Mucosa of stomach (tissue), 1 donor: ENCODE results near the gene NKX2-1.

Experiments used
- H3K27me3 ChIP-seq: one replicate; pipeline ENCODE4 v1.7.0; 2013; ENCODE audit warnings: mild to moderate bottlenecking, low read length; ENCODE audit not compliant: control insufficient read depth, insufficient read depth
- H3K36me3 ChIP-seq: one replicate; pipeline ENCODE4 v1.7.0; 2013; ENCODE audit warnings: low read length; ENCODE audit not compliant: control insufficient read depth, insufficient read depth
- H3K4me1 ChIP-seq: one replicate; pipeline ENCODE4 v1.7.0; 2013; ENCODE audit warnings: mild to moderate bottlenecking, low read length; ENCODE audit not compliant: control insufficient read depth, insufficient read depth
- H3K4me3 ChIP-seq: one replicate; pipeline ENCODE4 v1.7.0; 2013; ENCODE audit warnings: low read length
- H3K9ac ChIP-seq: one replicate; pipeline ENCODE4 v1.7.0; 2013; ENCODE audit warnings: mild to moderate bottlenecking, low read length, moderate library complexity
- H3K9me3 ChIP-seq: one replicate; pipeline ENCODE4 v1.7.0; 2013; ENCODE audit warnings: mild to moderate bottlenecking, low read length, moderate library complexity; ENCODE audit not compliant: control insufficient read depth
- donor health status: Pancreatic carcinoma.

NKX2-1 gene

GRCh38 chr14:36522972-36523715 lies 3.1 kb upstream of the NKX2-1 start:
- Histone ChIP-seq H3K9me3 (no peaks in the 10 kb centered on the region), H3K36me3 (no peaks in the 10 kb centered on the region), H3K9ac (no peak overlapping the region), H3K4me1 (peaks cover 21% of the 10 kb centered on the region), H3K4me3 (no peak overlapping the region), H3K27me3 (peaks cover 99% of the 10 kb centered on the region)

DNA sequence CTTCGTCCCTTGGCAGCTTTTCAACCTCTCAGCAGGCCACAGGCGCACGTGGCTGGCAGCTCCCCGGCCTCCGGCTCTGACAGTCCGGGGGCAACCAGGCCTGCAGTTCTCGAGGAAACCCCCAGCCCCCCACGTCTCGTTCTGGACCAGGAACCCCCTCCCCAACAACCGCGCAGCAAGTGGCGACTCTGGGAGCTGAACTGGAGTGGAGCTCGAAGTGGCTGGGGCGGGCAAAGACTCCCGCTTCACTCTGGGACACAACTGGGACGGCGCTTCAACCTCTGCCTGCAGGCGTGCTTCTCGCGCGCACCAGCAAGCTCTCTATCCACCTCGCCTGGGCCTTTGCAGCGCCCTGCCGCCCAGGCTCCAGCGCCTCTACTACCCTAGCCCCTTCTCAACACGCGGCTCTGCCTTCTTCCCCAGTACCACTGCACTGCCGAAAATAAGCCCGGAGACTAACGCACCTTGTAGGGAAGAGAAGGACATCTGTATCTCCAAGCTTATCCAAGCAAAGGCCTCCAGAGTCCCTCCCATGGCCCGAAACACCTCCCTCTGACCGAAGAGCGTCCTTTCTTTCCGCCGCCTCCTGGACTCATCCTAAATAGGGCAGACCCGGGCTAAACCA lies 2.4 kb upstream of the NKX2-1 start:
- Histone ChIP-seq H3K27me3 (peaks cover 98% of the 10 kb centered on the region), H3K4me1 (peaks cover 21% of the 10 kb centered on the region), H3K4me3 (no peak overlapping the region)

GRCh38 chr14:36521598-36522345 lies 1.7 kb upstream of the NKX2-1 start:
- Histone ChIP-seq H3K4me3 (no peak overlapping the region), H3K4me1 (peaks cover 21% of the 10 kb centered on the region), H3K9me3 (no peaks in the 10 kb centered on the region), H3K9ac (no peak overlapping the region), H3K27me3 (peaks cover 98% of the 10 kb centered on the region), H3K36me3 (no peaks in the 10 kb centered on the region)

More for the DNA sequence above, 2.4 kb upstream of the NKX2-1 start:
- Histone ChIP-seq H3K9me3 (no peaks in the 10 kb centered on the region), H3K36me3 (no peaks in the 10 kb centered on the region), H3K9ac (no peak overlapping the region)

GRCh38 chr14:36520601-36521525 lies 831 bp upstream of the NKX2-1 start:
- Histone ChIP-seq H3K9ac (no peak overlapping the region), H3K4me3 (no peak overlapping the region), H3K9me3 (no peaks in the 10 kb centered on the region), H3K36me3 (no peaks in the 10 kb centered on the region), H3K4me1 (peaks cover 21% of the 10 kb centered on the region), H3K27me3 (peaks cover 97% of the 10 kb centered on the region)

GRCh38 chr14:36518586-36519430 lies 1.2 kb downstream of the NKX2-1 start:
- no peaks in the 10 kb centered on the region for H3K36me3 ChIP-seq
- no peak overlapping the region for H3K4me3 ChIP-seq
- peaks cover 16% of the 10 kb centered on the region for H3K4me1 ChIP-seq
- H3K9me3 ChIP-seq: no peaks in the 10 kb centered on the region
- no peak overlapping the region for H3K9ac ChIP-seq
- H3K27me3 ChIP-seq: peaks cover 96% of the 10 kb centered on the region

- H3K4me3 ChIP-seq: no peak overlapping the region
- H3K4me1 ChIP-seq: peaks cover 16% of the 10 kb centered on the region
- H3K9me3 ChIP-seq: no peaks in the 10 kb centered on the region
- H3K36me3 ChIP-seq: no peaks in the 10 kb centered on the region
- peaks cover 96% of the 10 kb centered on the region for H3K27me3 ChIP-seq
- no peak overlapping the region for H3K9ac ChIP-seq
Observed at GRCh38 chr14:36518031-36518585, 1.9 kb downstream of the NKX2-1 start.

DNA sequence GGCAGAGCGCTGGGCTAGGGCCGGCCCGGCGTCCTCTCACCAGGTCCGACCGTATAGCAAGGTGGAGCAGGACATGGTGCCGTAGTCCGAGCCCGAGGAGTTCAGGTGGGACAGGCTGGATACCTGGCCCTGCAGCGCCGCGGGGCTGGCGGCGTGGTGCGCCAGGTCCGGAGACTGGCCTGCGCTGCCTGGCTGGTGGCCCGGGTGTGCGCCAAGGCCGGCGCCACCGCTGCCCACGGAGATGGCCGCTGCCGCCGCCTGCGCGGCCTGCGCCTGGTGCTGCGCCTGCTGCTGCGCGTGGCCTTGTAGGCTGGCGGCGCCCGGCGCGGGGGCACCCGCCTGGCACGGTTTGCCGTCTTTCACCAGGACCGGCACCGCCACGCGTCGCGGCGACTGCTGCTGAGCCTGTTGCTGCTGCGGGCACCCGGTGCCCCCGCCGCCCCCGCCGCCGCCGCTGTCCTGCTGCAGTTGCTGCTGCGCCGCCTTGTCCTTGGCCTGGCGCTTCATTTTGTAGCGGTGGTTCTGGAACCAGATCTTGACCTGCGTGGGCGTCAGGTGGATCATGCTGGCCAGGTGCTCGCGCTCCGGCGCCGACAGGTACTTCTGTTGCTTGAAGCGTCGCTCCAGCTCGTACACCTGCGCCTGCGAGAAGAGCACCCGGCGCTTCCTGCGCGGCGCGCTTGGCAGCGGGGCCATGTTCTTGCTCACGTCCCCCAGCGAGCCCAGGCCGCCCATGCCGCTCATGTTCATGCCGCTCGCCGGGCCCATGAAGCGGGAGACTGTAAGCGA lies 2.6 kb downstream of the NKX2-1 start:
- Histone ChIP-seq H3K4me3 (no peak overlapping the region), H3K36me3 (no peaks in the 10 kb centered on the region), H3K27me3 (peaks cover 96% of the 10 kb centered on the region), H3K9me3 (no peaks in the 10 kb centered on the region), H3K4me1 (peaks cover 12% of the 10 kb centered on the region), H3K9ac (no peak overlapping the region)

DNA sequence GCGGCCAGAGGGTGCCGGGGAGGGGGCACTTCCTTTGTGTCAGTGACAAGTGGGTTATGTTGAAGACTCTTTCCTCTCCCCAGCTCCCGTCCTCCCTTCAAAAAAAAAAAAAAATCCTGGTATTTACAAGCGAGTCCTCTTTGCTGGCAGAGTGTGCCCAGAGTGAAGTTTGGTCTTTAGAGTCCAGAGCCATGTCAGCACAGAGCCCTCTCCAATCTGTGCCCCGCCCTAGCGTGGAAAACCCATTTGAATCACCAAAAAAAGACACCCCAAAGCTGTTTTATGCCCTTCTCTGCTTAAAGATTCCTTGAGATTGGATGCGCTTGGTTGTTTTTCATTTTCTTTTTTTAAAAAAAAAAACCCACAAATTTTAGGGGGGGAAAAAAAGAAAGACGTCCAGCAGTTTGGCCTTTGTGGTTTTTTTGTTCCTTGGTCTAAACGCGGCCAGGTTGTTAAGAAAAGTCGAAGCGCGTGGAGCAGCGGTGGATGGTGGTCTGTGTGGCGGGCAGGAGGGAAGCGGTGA lies 3.3 kb downstream of the NKX2-1 start:
- H3K36me3 ChIP-seq: no peaks in the 10 kb centered on the region
- peaks cover 12% of the 10 kb centered on the region for H3K4me1 ChIP-seq
- peaks cover 96% of the 10 kb centered on the region for H3K27me3 ChIP-seq
- no peaks in the 10 kb centered on the region for H3K9me3 ChIP-seq
- no peak overlapping the region for H3K4me3 ChIP-seq
- H3K9ac ChIP-seq: no peak overlapping the region

DNA sequence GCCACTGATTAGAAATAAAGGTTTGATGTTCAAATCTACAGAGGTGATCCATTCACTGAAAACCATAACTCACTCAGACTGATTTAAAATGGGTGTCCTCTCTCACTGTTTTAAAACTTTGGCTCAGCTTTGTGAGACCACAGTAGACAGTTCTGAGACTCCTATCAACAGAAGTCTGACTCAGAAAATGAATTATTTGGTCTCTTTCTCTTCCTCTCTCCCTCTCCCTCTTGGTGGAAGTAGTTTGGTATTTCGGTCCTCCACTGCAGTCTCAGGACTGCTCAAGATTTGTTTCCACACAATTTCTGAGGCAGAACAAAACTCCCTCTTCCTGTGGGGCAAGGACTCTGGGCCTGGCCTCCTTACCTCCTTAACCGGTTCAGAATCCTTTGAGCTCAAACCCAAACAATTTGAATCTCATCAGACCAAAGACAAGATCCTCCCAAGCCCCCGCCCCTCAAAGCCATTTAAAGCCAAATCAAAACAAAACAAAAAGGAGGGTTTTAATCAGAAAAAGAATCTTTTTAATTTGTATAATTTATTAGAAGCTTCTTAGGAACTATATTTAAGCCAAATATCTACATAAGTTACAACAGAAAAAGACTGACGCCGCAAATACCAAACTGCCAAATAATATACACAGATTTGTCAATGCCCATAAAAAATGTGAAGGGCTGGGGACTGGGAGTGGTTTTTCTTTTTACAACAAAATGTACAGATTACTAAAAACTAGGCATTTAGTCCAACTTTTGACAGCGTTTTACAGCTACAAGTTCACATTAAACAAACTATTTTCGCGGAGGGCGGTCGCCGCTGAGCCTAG lies 3.9 kb downstream of the NKX2-1 start:
- peaks cover 12% of the 10 kb centered on the region for H3K4me1 ChIP-seq
- H3K36me3 ChIP-seq: no peaks in the 10 kb centered on the region
- peaks cover 90% of the 10 kb centered on the region for H3K27me3 ChIP-seq
- H3K9ac ChIP-seq: no peak overlapping the region
- H3K9me3 ChIP-seq: no peaks in the 10 kb centered on the region
- no peak overlapping the region for H3K4me3 ChIP-seq
